Small intestine (tissue), 7 donors: ENCODE results near the gene CD6. TPM values are rescaled to one million over a fixed set of nuclear protein-coding genes. Genes with fewer than 3 reads are reported as not detected.
A peak's percentile ranks its signal among the peaks of the same experiment; 100 is the strongest.

Source experiments
- DNase-seq, 2 donors: peaks; one replicate each; pipeline versions ENCODE4 v3.0.0 to v3.0.0-alpha.2; 2013
- FAIRE-seq: peaks from 2 replicates; lab custom pipeline; 2012; peaks lifted over from hg19 to GRCh38; lab: Jason Lieb, UNC
- H3K27ac ChIP-seq, 3 donors: one replicate each; pipeline ENCODE4 v1.5.1; 2013; ENCODE audit warnings: low read length in 2 of 3, mild to moderate bottlenecking in 2 of 3, control low read depth in 1 of 3, inconsistent platforms in 1 of 3, low read depth in 1 of 3, moderate library complexity in 1 of 3
- H3K27me3 ChIP-seq, 3 donors: one replicate each; pipeline ENCODE4 v1.6.1; 2013; ENCODE audit warnings: low read length in 3 of 3, inconsistent platforms in 1 of 3; ENCODE audit not compliant: control insufficient read depth in 3 of 3, insufficient read depth in 3 of 3
- H3K36me3 ChIP-seq, 3 donors: one replicate each; pipeline ENCODE4 v1.6.1; 2013; ENCODE audit warnings: low read length in 3 of 3, inconsistent platforms in 1 of 3, low read depth in 1 of 3, mild to moderate bottlenecking in 1 of 3, moderate library complexity in 1 of 3; ENCODE audit not compliant: control insufficient read depth in 3 of 3, insufficient read depth in 2 of 3
- H3K4me1 ChIP-seq, 3 donors: one replicate each; pipeline ENCODE4 v1.6.1; 2013; ENCODE audit warnings: low read length in 2 of 3, inconsistent platforms in 1 of 3, low read depth in 1 of 3, mild to moderate bottlenecking in 1 of 3, moderate library complexity in 1 of 3; ENCODE audit not compliant: control insufficient read depth in 3 of 3, insufficient read depth in 2 of 3
- H3K4me3 ChIP-seq, 3 donors: one replicate each; pipeline ENCODE4 v1.5.1; 2013; ENCODE audit warnings: low read length in 3 of 3, control low read depth in 1 of 3, inconsistent platforms in 1 of 3, low read depth in 1 of 3, mild to moderate bottlenecking in 1 of 3, moderate library complexity in 1 of 3
- H3K9me3 ChIP-seq, 2 donors: one replicate each; pipeline ENCODE4 v1.6.1; 2013; ENCODE audit warnings: low read depth in 1 of 2, low read length in 1 of 2; ENCODE audit not compliant: control insufficient read depth in 2 of 2, insufficient read depth in 1 of 2
- WGBS, 3 donors: extraction: QIAGEN DNeasy Blood & Tissue Kit; methylation state at CpG; one replicate each; pipeline ENCODE4 v1.1.7; 2013; 5-methylcytosine and 5-hydroxymethylcytosine counted together
- polyA plus RNA-seq, 4 donors: library from polyadenylated mRNA; stranded (reverse) in 3 of 4; unstranded in 1 of 4; fragments of 200-250 nt in 3 of 4; fragments of 120-200 nt in 1 of 4; gene quantifications; one replicate each; pipeline versions ENCODE4 v1.2.1 to v1.2.3, GENCODE V29; 2013
- donor health status: healthy with polysubstance abuse.
- donor health status: control.
- donor health status: control.
- donor health status: Bipolar disorder and iron deficiency.
- donor health status: healthy.

Gene CD6
- polyA plus RNA-seq, 4 donors, result 1.3 to 5.1 (median 1.7) TPM

GRCh38 chr11:60932605-60933356 lies 38.7 kb upstream of the CD6 start:
- no peak for FAIRE-seq
- Histone ChIP-seq H3K9me3 (no peaks in the 10 kb centered on the region), H3K27me3 (no peaks in the 10 kb centered on the region), H3K4me3 (no peak overlapping the region), H3K27ac (no peak overlapping the region), H3K36me3 (peaks cover 0 to 71% (median 0%) of the 10 kb centered on the region in 3 donors), H3K4me1 (peaks cover 0 to 19% (median 0%) of the 10 kb centered on the region in 3 donors)
- 70 to 76% (median 70%) methylated on average over 5 of the region's 5 CpGs for WGBS, 3 donors
- DNase-seq, result no peak

GRCh38 chr11:60933416-60934123 lies 37.9 kb upstream of the CD6 start:
- peaks cover 0 to 67% (median 0%) of the 10 kb centered on the region in 3 donors for H3K36me3 ChIP-seq
- DNase-seq (no peak), FAIRE-seq (no peak)
- H3K9me3 ChIP-seq, result no peaks in the 10 kb centered on the region
- H3K4me1 ChIP-seq, result peaks cover 0 to 17% (median 0%) of the 10 kb centered on the region in 3 donors
- no peak overlapping the region for H3K4me3 ChIP-seq
- WGBS, 3 donors, result 84 to 92% (median 91%) methylated on average over 36 to 37 of the region's 37 CpGs
- H3K27ac ChIP-seq, result no peak overlapping the region
- H3K27me3 ChIP-seq, result no peaks in the 10 kb centered on the region

GRCh38 chr11:60934124-60934789 lies 37.2 kb upstream of the CD6 start:
- peaks cover 0 to 10% (median 0%) of the 10 kb centered on the region in 3 donors for H3K4me1 ChIP-seq

GRCh38 chr11:60934790-60935605 lies 36.5 kb upstream of the CD6 start:
- FAIRE-seq, result no peak
- 68 to 78% (median 75%) methylated on average over 21 of the region's 21 CpGs for WGBS, 3 donors
- no peaks in the 10 kb centered on the region for H3K9me3 ChIP-seq
- no peak overlapping the region for H3K27ac ChIP-seq
- peaks cover 0 to 58% (median 0%) of the 10 kb centered on the region in 3 donors for H3K36me3 ChIP-seq
- H3K4me1 ChIP-seq, result peaks cover 0 to 9% (median 0%) of the 10 kb centered on the region in 3 donors
- H3K4me3 ChIP-seq, result no peak overlapping the region
- H3K27me3 ChIP-seq, result no peaks in the 10 kb centered on the region
- DNase-seq, result no peak

More at GRCh38 chr11:60934124-60934789, 37.2 kb upstream of the CD6 start:
- WGBS, 3 donors, result 81 to 91% (median 87%) methylated on average over 53 to 57 of the region's 57 CpGs
- Histone ChIP-seq H3K27me3 (no peaks in the 10 kb centered on the region), H3K9me3 (no peaks in the 10 kb centered on the region), H3K27ac (no peak overlapping the region), H3K4me3 (no peak overlapping the region), H3K36me3 (peaks cover 0 to 62% (median 0%) of the 10 kb centered on the region in 3 donors)
- DNase-seq (no peak), FAIRE-seq (no peak)

- peaks cover 0 to 10% (median 0%) of the 10 kb centered on the region in 3 donors for H3K4me1 ChIP-seq
- WGBS, 3 donors, result 79 to 89% (median 87%) methylated on average over 27 of the region's 27 CpGs
- peaks cover 0 to 50% (median 0%) of the 10 kb centered on the region in 3 donors for H3K36me3 ChIP-seq
- H3K27me3 ChIP-seq, result no peaks in the 10 kb centered on the region
- H3K9me3 ChIP-seq, result no peaks in the 10 kb centered on the region
- no peak for DNase-seq
- H3K27ac ChIP-seq, result no peak overlapping the region
- H3K4me3 ChIP-seq, result no peak overlapping the region
- no peak for FAIRE-seq
Measured at GRCh38 chr11:60935676-60936442, 35.6 kb upstream of the CD6 start.

GRCh38 chr11:60936467-60937143 lies 34.9 kb upstream of the CD6 start:
- H3K27ac ChIP-seq, result peak overlapping the region in 1 of 3 donors; percentile 11
- peaks cover 0 to 10% (median 0%) of the 10 kb centered on the region in 3 donors for H3K4me1 ChIP-seq
- H3K9me3 ChIP-seq, result no peaks in the 10 kb centered on the region
- DNase-seq (no peak), FAIRE-seq (no peak)
- H3K36me3 ChIP-seq, result peaks cover 0 to 48% (median 0%) of the 10 kb centered on the region in 3 donors
- WGBS, 3 donors, result 83 to 90% (median 86%) methylated on average over 16 to 18 of the region's 18 CpGs
- no peak overlapping the region for H3K4me3 ChIP-seq
- H3K27me3 ChIP-seq, result no peaks in the 10 kb centered on the region

- peaks cover 0 to 10% (median 0%) of the 10 kb centered on the region in 3 donors for H3K4me1 ChIP-seq
- WGBS, 3 donors, result 69 to 78% (median 72%) methylated on average over 12 of the region's 12 CpGs
- no peaks in the 10 kb centered on the region for H3K27me3 ChIP-seq
- peaks cover 0 to 44% (median 0%) of the 10 kb centered on the region in 3 donors for H3K36me3 ChIP-seq
- H3K9me3 ChIP-seq, result no peaks in the 10 kb centered on the region
- H3K27ac ChIP-seq, result no peak overlapping the region
- no peak overlapping the region for H3K4me3 ChIP-seq
- FAIRE-seq, result no peak
- no peak for DNase-seq
Measured at GRCh38 chr11:60937144-60937527, 34.3 kb upstream of the CD6 start.
